Measurements from ENCODE around the gene GATC.

GRCh38 chr12:120422892-120423456, 23.3 kb upstream of the GATC start:
- TF ChIP-seq CTCF (conservative IDR thresholded peaks at IDR 0.05; ENCODE audit: low read length): no peak
- TF ChIP-seq EZH2phosphoT487 (IDR thresholded peaks at IDR 0.05; ENCODE audit: borderline replicate concordance, low read depth, low read length): no peak

Measured in OCI-LY7 (cell line).